Stimulated activated CD4-positive, alpha-beta T cell treated with anti-CD3 and anti-CD28 coated beads, TNF-alpha, amount 100 ng/mL, for 1 hour (primary cell): ENCODE results near the gene PRF1.
A peak's percentile ranks its signal among the peaks of the same experiment; 100 is the strongest.
"Not testable (repeated sequence)": the region's sequence is repeated elsewhere in the genome, so short reads cannot be mapped to it uniquely, and the experiment has no call there.

Experiments
- DNase-seq, 3 donors: peaks; one replicate each; pipeline ENCODE4 v3.0.0-alpha.2; 2020; ENCODE audit warnings: low read depth in 3 of 3, low spot score in 1 of 3

Gene PRF1

GRCh38 chr10:70602665-70603448 lies at the start of gene PRF1:
Gene PRF1, minus strand, starts transcription at chr10:70602741. Its CDS starts 1,839 bp downstream, at chr10:70600902.
- DNase-seq, result peak; percentile 32 to 40 (median 33)

GRCh38 chr10:70651661-70652060 lies 49.1 kb upstream of the PRF1 start:
- no peak for DNase-seq

- DNase-seq, result no peak
Observed at GRCh38 chr10:70650718-70651117, 48.2 kb upstream of the PRF1 start.

- no peak for DNase-seq
Observed at GRCh38 chr10:70650104-70650503, 47.6 kb upstream of the PRF1 start.

- DNase-seq, result no peak
Observed at GRCh38 chr10:70649526-70649925, 47.0 kb upstream of the PRF1 start.

GRCh38 chr10:70648427-70648826 lies 45.9 kb upstream of the PRF1 start:
- DNase-seq, result no peak

- DNase-seq, result no peak
Observed at GRCh38 chr10:70647086-70647485, 44.5 kb upstream of the PRF1 start.

GRCh38 chr10:70644959-70645358 lies 42.4 kb upstream of the PRF1 start:
- not testable (repeated sequence) for DNase-seq

GRCh38 chr10:70643272-70643671 lies 40.7 kb upstream of the PRF1 start:
- DNase-seq, result not testable (repeated sequence)

GRCh38 chr10:70639640-70640383 lies 37.3 kb upstream of the PRF1 start:
- not testable (repeated sequence) for DNase-seq

GRCh38 chr10:70634515-70634914 lies 32.0 kb upstream of the PRF1 start:
- DNase-seq, result not testable (repeated sequence)

GRCh38 chr10:70634011-70634410 lies 31.5 kb upstream of the PRF1 start:
- no peak for DNase-seq

GRCh38 chr10:70631735-70632134 lies 29.2 kb upstream of the PRF1 start:
- not testable (repeated sequence) for DNase-seq

- DNase-seq, result no peak
Observed at GRCh38 chr10:70629338-70629737, 26.8 kb upstream of the PRF1 start.

- no peak for DNase-seq
Observed at GRCh38 chr10:70626056-70626455, 23.5 kb upstream of the PRF1 start.

GRCh38 chr10:70622981-70623844 lies 20.7 kb upstream of the PRF1 start:
- DNase-seq, result no peak

- DNase-seq, result no peak
Observed at GRCh38 chr10:70622541-70622940, 20.0 kb upstream of the PRF1 start.

GRCh38 chr10:70621503-70622078 lies 19.1 kb upstream of the PRF1 start:
- DNase-seq, result no peak

GRCh38 chr10:70620020-70620289 lies 17.4 kb upstream of the PRF1 start:
- no peak for DNase-seq

- no peak for DNase-seq
Observed at GRCh38 chr10:70619271-70620019, 16.9 kb upstream of the PRF1 start.

GRCh38 chr10:70618663-70619062 lies 16.1 kb upstream of the PRF1 start:
- DNase-seq, result no peak
